Measurements from ENCODE around the gene CD47. TPM values are rescaled to one million over a fixed set of nuclear protein-coding genes. Genes with fewer than 3 reads are reported as not detected.

The CD47 gene
- total RNA-seq, 4 donors from 2014 or later = 146 to 167 (median 160) TPM

- Histone ChIP-seq H3K4me1 (peaks cover 0 to 6% of the 10 kb centered on the region in 2 donors), H3K4me3 (replicated peaks in 1 of 3) (no peak overlapping the region), H3K27ac (no peak overlapping the region), H3K36me3 (no peaks in the 10 kb centered on the region), H3K9me3 (no peaks in the 10 kb centered on the region), H3K27me3 (no peaks in the 10 kb centered on the region)
- intact Hi-C loops (cut with DNase I) = no loop called here
- TF ChIP-seq POLR2A (IDR thresholded peaks at IDR 0.05) (no peak), CTCF (IDR thresholded peaks at IDR 0.05) (no peak)
- 95 to 100% methylated on average over 2 of the region's 2 CpGs for WGBS, 2 donors
- no peak for DNase-seq
Observed at GRCh38 chr3:108014943-108015342, 75.9 kb downstream of the CD47 start.

- intact Hi-C loops (cut with DNase I) = no loop called here
- no peak for TF ChIP-seq POLR2A (IDR thresholded peaks at IDR 0.05)
- no peak for TF ChIP-seq CTCF (IDR thresholded peaks at IDR 0.05)
- H3K4me3 ChIP-seq (replicated peaks in 1 of 3) = no peak overlapping the region
- peak; percentile 35 to 43 for DNase-seq
- no peaks in the 10 kb centered on the region for H3K9me3 ChIP-seq
- 79 to 86% methylated on average over 8 of the region's 8 CpGs for WGBS, 2 donors
- no peak overlapping the region for H3K27ac ChIP-seq
- H3K4me1 ChIP-seq = peaks cover 0 to 6% of the 10 kb centered on the region in 2 donors
- H3K36me3 ChIP-seq = no peaks in the 10 kb centered on the region
- no peaks in the 10 kb centered on the region for H3K27me3 ChIP-seq
Observed at GRCh38 chr3:108013141-108014055, 77.4 kb downstream of the CD47 start.

DNA sequence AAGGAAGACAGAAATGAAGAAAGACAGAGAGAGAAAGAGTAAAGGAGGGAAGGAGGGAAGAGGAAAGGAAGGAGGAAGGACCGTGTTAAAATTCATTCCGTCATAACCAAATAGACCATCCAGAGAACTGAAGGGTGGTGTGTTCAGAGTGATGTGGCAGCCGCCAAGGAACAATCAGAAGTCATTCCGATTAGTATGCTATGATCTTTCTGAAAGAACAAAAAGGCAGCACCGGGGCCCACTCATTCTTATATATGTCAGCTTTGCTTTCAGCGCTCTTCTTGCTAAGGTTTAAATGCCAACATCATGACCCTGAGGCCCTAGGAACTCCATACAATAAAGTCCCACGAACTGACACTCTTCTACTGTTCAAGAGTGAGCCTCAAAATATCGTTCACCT lies 78.5 kb downstream of the CD47 start:
- no peak for TF ChIP-seq CTCF (IDR thresholded peaks at IDR 0.05)
- Histone ChIP-seq H3K36me3 (no peaks in the 10 kb centered on the region), H3K9me3 (no peaks in the 10 kb centered on the region), H3K4me3 (replicated peaks in 1 of 3) (no peak overlapping the region), H3K4me1 (peaks cover 0 to 6% of the 10 kb centered on the region in 2 donors), H3K27ac (no peak overlapping the region), H3K27me3 (no peaks in the 10 kb centered on the region)
- no peak for DNase-seq
- 93 to 94% methylated on average over 8 of the region's 8 CpGs for WGBS, 2 donors
- intact Hi-C loops (cut with DNase I) = no loop called here

GRCh38 chr3:108011616-108012015 lies 79.2 kb downstream of the CD47 start:
- Histone ChIP-seq H3K9me3 (no peaks in the 10 kb centered on the region), H3K36me3 (no peaks in the 10 kb centered on the region), H3K27ac (no peak overlapping the region), H3K4me1 (peaks cover under 1 to 12% of the 10 kb centered on the region in 2 donors), H3K27me3 (no peaks in the 10 kb centered on the region), H3K4me3 (replicated peaks in 1 of 3) (no peak overlapping the region)
- DNase-seq = peak; percentile 29 to 50
- WGBS, 2 donors = 34 to 37% methylated on average over 4 of the region's 4 CpGs
- intact Hi-C loops (cut with DNase I) = no loop called here
- TF ChIP-seq CTCF (IDR thresholded peaks at IDR 0.05) (no peak), POLR2A (IDR thresholded peaks at IDR 0.05) (no peak)

- Histone ChIP-seq H3K9me3 (no peaks in the 10 kb centered on the region), H3K27ac (no peak overlapping the region), H3K4me1 (peaks cover 9 to 20% of the 10 kb centered on the region in 2 donors), H3K4me3 (replicated peaks in 1 of 3) (no peak overlapping the region), H3K36me3 (no peaks in the 10 kb centered on the region), H3K27me3 (no peaks in the 10 kb centered on the region)
- DNase-seq = no peak
- 82 to 88% methylated on average over 3 of the region's 3 CpGs for WGBS, 2 donors
- no peak for TF ChIP-seq POLR2A (IDR thresholded peaks at IDR 0.05)
- TF ChIP-seq CTCF (IDR thresholded peaks at IDR 0.05) = no peak
- intact Hi-C loops (cut with DNase I) = no loop called here
Observed at GRCh38 chr3:108008931-108009639, 81.7 kb downstream of the CD47 start.
